HepG2 (cell line): ENCODE results near the gene SPI1. TPM values are rescaled to one million over a fixed set of nuclear protein-coding genes. Genes with fewer than 3 reads are reported as not detected.

Experiments used
- ATAC-seq: fragments of 200-7000 bp; cut with Tn5 transposase; 3 replicates; pipeline ENCODE4 v1.9.1; 2020; ENCODE audit warnings: mild to moderate bottlenecking, moderate library complexity
- BruUV-seq: library from RNA; stranded (reverse); fragments of 400-500 nt; replicated peaks from 2 replicates; lab custom pipeline; 2021; lab: Mats Ljungman, UMichigan
- CTCF ChIA-PET: fragments of 300-600 bp; formaldehyde crosslinking; extraction: SDS; loops from one replicate; lab custom pipeline; 2021; ENCODE audit warnings: low total read pairs, inconsistent platforms, low intra/inter-chr PET ratio; lab: Yijun Ruan, JAX
- POLR2A ChIA-PET: fragments of 350-600 bp; sonication (Branson Sonifier 250); formaldehyde crosslinking; loops from one replicate; lab custom pipeline; 2020; ENCODE audit warnings: antibody characterized with exemption, inconsistent platforms; lab: Yijun Ruan, JAX
- DNase-seq: peaks from one replicate; pipeline ENCODE4 v3.0.0-alpha.2; 2015; ENCODE audit warnings: low spot score
- FAIRE-seq: peaks from 3 replicates; lab custom pipeline; 2011; peaks lifted over from hg19 to GRCh38; lab: Jason Lieb, UNC
- H2AFZ ChIP-seq: one replicate; pipeline ENCODE4 v1.6.1; 2011; ENCODE audit warnings: low read length, inconsistent platforms
- H3K27ac ChIP-seq: fragments of 300-600 bp; 3 replicates; pipeline ENCODE4 v1.8.0; 2011; ENCODE audit warnings: mixed run types, mild to moderate bottlenecking, mixed read lengths, low read length, inconsistent platforms; ENCODE audit not compliant: insufficient read depth; ENCODE audit errors: extremely low read length
- H3K27me3 ChIP-seq, 2 experiments: fragments of 200-600 bp in 1 of 2; 2 replicates in 1 of 2; 3 replicates in 1 of 2; pipeline versions ENCODE4 v1.6.0 to v1.8.0; 2011; ENCODE audit warnings: low read length in 2 of 2, mild to moderate bottlenecking in 2 of 2, moderate library complexity in 2 of 2, inconsistent platforms in 1 of 2; ENCODE audit not compliant: insufficient read depth in 2 of 2, control insufficient read depth in 1 of 2
- H3K36me3 ChIP-seq, 2 experiments: fragments of 200-600 bp in 1 of 2; replicated peaks in 1 of 2; 2 replicates in 1 of 2; 3 replicates in 1 of 2; pipeline versions ENCODE4 v1.5.1 to v1.8.0; 2011; ENCODE audit warnings: low read length in 2 of 2, inconsistent platforms in 1 of 2; ENCODE audit not compliant: insufficient read depth in 2 of 2, control insufficient read depth in 1 of 2
- H3K4me1 ChIP-seq: 2 replicates; pipeline ENCODE4 v1.5.1; 2012; ENCODE audit warnings: low read length, inconsistent platforms; ENCODE audit not compliant: insufficient read depth
- H3K4me2 ChIP-seq: 2 replicates; pipeline ENCODE4 v1.6.0; 2011; ENCODE audit warnings: low read depth, low read length, inconsistent platforms
- H3K4me3 ChIP-seq, 3 experiments: fragments of 200-600 bp in 1 of 3; sonication (generic), shearing (Covaris generic) in 1 of 3; replicated peaks in 1 of 3; 2 replicates each; pipeline ENCODE4 v1.5.1; 2011 to 2016; ENCODE audit warnings: low read length in 3 of 3, inconsistent platforms in 2 of 3, low read depth in 2 of 3, mild to moderate bottlenecking in 2 of 3, control low read depth in 1 of 3, mixed read lengths in 1 of 3; ENCODE audit not compliant: insufficient read depth in 1 of 3
- H3K79me2 ChIP-seq: one replicate; pipeline ENCODE4 v1.6.1; 2011; ENCODE audit warnings: low read length, inconsistent platforms; ENCODE audit not compliant: insufficient read depth
- H3K9ac ChIP-seq: 2 replicates; pipeline ENCODE4 v1.6.0; 2011; ENCODE audit warnings: mild to moderate bottlenecking, low read depth, low read length, inconsistent platforms; ENCODE audit not compliant: insufficient read depth
- H3K9me3 ChIP-seq: 2 replicates; pipeline ENCODE4 v1.5.1; 2012; ENCODE audit warnings: mild to moderate bottlenecking, low read length
- H4K20me1 ChIP-seq: 2 replicates; pipeline ENCODE4 v1.6.0; 2011; ENCODE audit warnings: inconsistent platforms, mild to moderate bottlenecking, low read length, moderate library complexity; ENCODE audit not compliant: insufficient read depth
- ARID5B ChIP-seq: IDR thresholded peaks from 2 replicates; pipeline ENCODE4 v1.4.0; 2020; ENCODE audit warnings: mild to moderate bottlenecking, missing genetic modification reagents
- DZIP1 ChIP-seq: sonication (generic); formaldehyde crosslinking; IDR thresholded peaks from 2 replicates; pipeline ENCODE4 v1.5.0; 2020; ENCODE audit warnings: mild to moderate bottlenecking, missing genetic modification reagents
- HNF4A ChIP-seq: sonication (generic); formaldehyde crosslinking; IDR thresholded peaks from 2 replicates; pipeline ENCODE4 v1.4.0; 2020; ENCODE audit warnings: missing genetic modification reagents
- IKZF4 ChIP-seq: sonication (generic); formaldehyde crosslinking; IDR thresholded peaks from 2 replicates; pipeline ENCODE4 v1.5.1; 2020; ENCODE audit warnings: borderline replicate concordance, mild to moderate bottlenecking, low read depth, missing genetic modification reagents; ENCODE audit errors: not compliant biosample characterization
- NFAT5 ChIP-seq: sonication (generic); formaldehyde crosslinking; IDR thresholded peaks from 2 replicates; pipeline ENCODE4 v1.4.0; 2020; ENCODE audit warnings: missing genetic modification reagents
- NFE2L2 ChIP-seq: fragments of 150-350 bp; IDR thresholded peaks from 2 replicates; pipeline ENCODE4 v1.6.1; 2014; ENCODE audit warnings: low read length
- ZNF607 ChIP-seq: sonication (generic); formaldehyde crosslinking; IDR thresholded peaks from 2 replicates; pipeline ENCODE4 v1.5.1; 2020; ENCODE audit warnings: missing genetic modification reagents, mild to moderate bottlenecking, borderline replicate concordance
- ZSCAN25 ChIP-seq: sonication (generic); formaldehyde crosslinking; IDR thresholded peaks from 2 replicates; pipeline ENCODE4 v1.8.0; 2022; ENCODE audit warnings: mild to moderate bottlenecking, missing genetic modification reagents
- WGBS: methylation state at CpG from one replicate; pipeline ENCODE4 v1.1.6; 2017; ENCODE audit warnings: low lambda C conversion rate; 5-methylcytosine and 5-hydroxymethylcytosine counted together
- in situ Hi-C: cut with HindIII; loops from 2 replicates; pipeline ENCODE4 v1.10.0; 2017; ENCODE audit warnings: low pct_unique_long_range_greater_than_20kb; ENCODE audit not compliant: extremely low pct_ligation_motif_present
- intact Hi-C: fragments of 100-400 bp; cut with micrococcal nuclease; formaldehyde crosslinking; loops from one replicate; pipeline ENCODE4 v1.10.0; 2022; ENCODE audit not compliant: unreplicated experiment
- polyA plus RNA-seq, 8 experiments: library from polyadenylated mRNA; depleted of rRNA in 3 of 8; stranded (reverse) in 7 of 8; unstranded in 1 of 8; fragments of >200 nt; fragmentation: Illumina TruSeq in 4 of 8; extraction: Trizol in 4 of 8; gene quantifications; 2 replicates each; pipeline versions ENCODE4 v1.2.1 to v1.2.3, GENCODE V29; 2011 to 2016; ENCODE audit warnings: low read depth in 4 of 8, missing spikeins in 1 of 8, mixed read lengths in 1 of 8; ENCODE audit not compliant: insufficient read depth in 1 of 8
- total RNA-seq, 5 experiments: library from RNA; depleted of rRNA; stranded (reverse); fragments of >200 nt; fragmentation: Illumina TruSeq; extraction: Trizol; gene quantifications; 2 replicates each; pipeline ENCODE4 v1.2.3, GENCODE V29; 2016; ENCODE audit warnings: low read depth in 1 of 5

Gene SPI1
- total and polyA plus RNA-seq, 2 of the 13 experiments (the other 11 are each of a cell fraction or from before 2014, with no cell fraction given): not detected

GRCh38 chr11:47396049-47396320 is 17.6 kb upstream of the SPI1 start (continued):
- TF ChIP-seq ARID5B (CRISPR knock-in tag): no peak

- Histone ChIP-seq H3K9ac (no peak overlapping the region), H3K4me2 (no peak overlapping the region), H3K36me3 (no peaks in the 10 kb centered on the region), H3K4me3 (no peak overlapping the region), H3K9me3 (no peaks in the 10 kb centered on the region), H3K79me2 (no peaks in the 10 kb centered on the region), H3K27me3 (peaks cover 0 to 12% of the 10 kb centered on the region in 2 experiments; a peak in 1 of 5 replicates), H3K27ac (no peak overlapping the region), H3K4me1 (peaks cover 63% of the 10 kb centered on the region), H4K20me1 (no peaks in the 10 kb centered on the region), H2AFZ (no peak overlapping the region)
- no TSS peak for BruUV-seq
- FAIRE-seq: no peak
- CTCF ChIA-PET: no interaction called here
- ATAC-seq: no peak
- no peak for DNase-seq
- TF ChIP-seq HNF4A (CRISPR knock-in tag) (no peak), DZIP1 (CRISPR knock-in tag) (no peak), ZNF607 (CRISPR knock-in tag) (no peak), ZSCAN25 (CRISPR knock-in tag) (no peak), NFE2L2 (no peak), NFAT5 (CRISPR knock-in tag) (no peak), IKZF4 (CRISPR knock-in tag) (no peak)
- intact Hi-C loops (no loop called here), in situ Hi-C loops (no loop called here)
- POLR2A ChIA-PET: no interaction called here
- 68% methylated on average over 14 of the region's 25 CpGs for WGBS
Measured at GRCh38 chr11:47395223-47396048, 17.1 kb upstream of the SPI1 start.
